ENCODE results near the gene TTC31.
"Not testable (repeated sequence)": the region's sequence is repeated elsewhere in the genome, so short reads cannot be mapped to it uniquely, and the experiment has no call there.

- TF ChIP-seq CTCF (IDR thresholded peaks at IDR 0.05; ENCODE audit: borderline replicate concordance, extremely low read depth, low read length, poor library complexity, severe bottlenecking); EZH2 (IDR thresholded peaks at IDR 0.05; ENCODE audit: borderline replicate concordance, low read depth, low read length, severe bottlenecking): not testable (repeated sequence)
These were observed 12.1 kb upstream of the TTC31 start for GRCh38 chr2:74470742-74471141.
